Adipose tissue (tissue), 3 donors: Measurements from ENCODE around the gene ZDHHC17. TPM values are rescaled to one million over a fixed set of nuclear protein-coding genes. Genes with fewer than 3 reads are reported as not detected.

ENCODE experiments used
- H3K27ac ChIP-seq: one replicate; pipeline ENCODE4 v1.5.1; 2013; ENCODE audit warnings: low read depth, low read length
- WGBS, 3 donors: extraction: QIAGEN DNeasy Blood & Tissue Kit; methylation state at CpG; one replicate each; pipeline ENCODE4 v1.1.7; 2013; 5-methylcytosine and 5-hydroxymethylcytosine counted together
- polyA plus RNA-seq, 3 donors: library from polyadenylated mRNA; stranded (reverse); fragments of 200-250 nt; gene quantifications; one replicate each; pipeline ENCODE4 v1.2.3, GENCODE V29; 2013
- donor health status: healthy with polysubstance abuse.
- donor health status: Bipolar disorder and iron deficiency.
- donor health status: healthy.

Gene ZDHHC17
- polyA plus RNA-seq, 3 donors = 7.3 to 13.4 (median 8.4) TPM

GRCh38 chr12:76888775-76889174 is 124.9 kb downstream of the ZDHHC17 start:
- H3K27ac ChIP-seq = no peak overlapping the region
- 93 to 100% (median 98%) methylated on average over 1 of the region's 1 CpG for WGBS, 3 donors

- WGBS, 3 donors = 55 to 62% (median 60%) methylated on average over 8 of the region's 8 CpGs
- H3K27ac ChIP-seq = no peak overlapping the region
Observed at GRCh38 chr12:76890151-76891143, 126.5 kb downstream of the ZDHHC17 start.

DNA sequence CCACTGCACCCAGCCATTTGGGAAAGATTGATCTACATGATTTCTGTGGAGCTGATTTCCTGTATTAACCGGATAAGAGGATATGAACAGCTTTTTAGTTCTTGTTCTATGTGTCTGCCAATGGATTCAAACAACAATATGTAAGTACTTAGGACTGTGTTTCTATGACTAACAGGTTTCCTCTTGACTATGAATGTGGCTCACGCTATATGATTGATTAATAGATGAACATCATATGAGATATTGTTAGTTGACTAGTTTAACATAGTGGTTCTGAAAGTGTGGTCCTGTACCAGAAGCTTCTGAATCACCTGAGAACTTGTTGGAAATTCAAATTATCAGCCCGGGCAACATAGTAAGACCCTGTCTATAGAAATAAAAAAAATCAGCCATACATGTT is 127.7 kb downstream of the ZDHHC17 start:
- H3K27ac ChIP-seq = no peak overlapping the region
- 92 to 94% (median 93%) methylated on average over 3 of the region's 3 CpGs for WGBS, 3 donors

DNA sequence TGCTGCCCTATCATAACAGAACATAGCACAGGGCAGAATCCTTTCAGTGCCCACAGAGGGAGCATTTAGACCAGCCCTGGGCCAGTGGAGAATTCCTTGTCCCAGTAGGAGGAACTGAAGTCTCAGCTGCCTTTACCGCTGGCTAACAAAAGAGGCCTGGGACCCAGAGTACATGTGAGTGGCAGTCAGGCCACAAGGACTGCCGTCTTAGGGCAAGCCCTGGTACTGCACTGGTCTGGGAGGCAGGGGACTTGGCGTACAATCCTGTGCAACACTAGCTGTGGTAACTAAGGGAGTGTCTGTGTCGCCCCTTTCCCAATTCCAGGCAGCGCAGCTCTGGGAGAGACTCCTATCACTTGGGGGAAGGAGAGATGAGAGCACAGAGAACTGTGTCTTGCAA is 131.9 kb downstream of the ZDHHC17 start:
- WGBS, 3 donors = 90 to 97% (median 92%) methylated on average over 5 of the region's 5 CpGs
- no peak overlapping the region for H3K27ac ChIP-seq

DNA sequence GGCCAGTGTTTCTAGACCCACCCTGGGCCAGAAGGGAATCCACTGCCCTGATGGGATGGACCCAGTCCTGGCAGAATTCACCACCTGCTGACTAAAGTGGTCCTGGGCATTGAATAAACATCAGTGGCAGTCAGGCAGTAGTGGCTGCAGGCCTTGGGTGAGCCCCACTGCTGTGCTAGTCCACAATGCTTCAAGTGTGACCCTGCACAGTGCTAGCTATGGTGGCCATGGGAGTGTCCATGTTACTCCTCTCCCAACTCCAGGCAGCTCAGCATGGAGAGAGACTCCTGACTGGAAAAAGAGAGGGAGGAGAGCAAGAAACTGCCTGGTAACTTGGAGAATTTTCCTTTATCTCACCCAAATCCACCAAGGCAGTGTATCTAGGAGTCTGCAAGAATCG is 132.4 kb downstream of the ZDHHC17 start:
- no peak overlapping the region for H3K27ac ChIP-seq
- 95 to 98% (median 96%) methylated on average over 1 of the region's 1 CpG for WGBS, 3 donors

DNA sequence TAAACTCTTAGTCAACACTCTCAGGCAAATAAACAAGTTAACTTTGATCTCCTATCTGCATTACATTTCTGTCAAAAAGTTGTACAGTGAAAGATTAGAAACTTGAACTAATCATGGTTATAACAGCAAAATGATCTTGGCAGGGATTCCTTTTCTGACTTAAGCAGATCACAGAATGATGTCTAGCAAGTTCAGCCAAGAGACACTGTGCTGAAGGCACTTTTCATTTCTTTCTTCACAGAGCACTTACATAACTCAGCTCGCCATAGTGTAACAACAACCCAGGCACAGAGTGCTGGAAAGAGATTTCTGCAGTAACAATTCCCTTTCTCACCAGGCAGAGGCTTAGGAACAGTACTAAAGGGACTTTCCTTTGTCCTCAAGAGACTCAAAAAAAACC is 134.5 kb downstream of the ZDHHC17 start:
- no peak overlapping the region for H3K27ac ChIP-seq
- WGBS, 3 donors = 47 to 79% (median 49%) methylated on average over 1 of the region's 1 CpG

DNA sequence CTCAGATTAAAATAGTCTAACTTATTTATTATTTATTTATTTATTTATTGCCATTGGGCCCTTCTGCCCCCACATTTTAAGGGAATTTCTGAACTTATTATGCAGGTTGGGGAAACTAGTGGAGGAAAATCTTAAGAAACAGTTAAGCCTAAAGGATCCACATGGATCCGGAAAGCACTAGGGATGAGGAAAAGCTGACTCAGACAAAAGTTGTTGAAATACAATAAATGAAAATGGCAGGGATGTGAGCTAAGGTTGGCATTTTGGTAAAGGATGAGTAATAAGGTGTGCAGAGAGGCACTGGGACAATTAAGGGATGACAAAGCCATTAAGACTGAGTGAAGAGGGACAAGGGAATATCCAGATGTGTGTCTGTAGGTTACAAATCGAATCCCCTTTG is 135.6 kb downstream of the ZDHHC17 start:
- WGBS, 3 donors = 87 to 94% (median 94%) methylated on average over 2 of the region's 2 CpGs

DNA sequence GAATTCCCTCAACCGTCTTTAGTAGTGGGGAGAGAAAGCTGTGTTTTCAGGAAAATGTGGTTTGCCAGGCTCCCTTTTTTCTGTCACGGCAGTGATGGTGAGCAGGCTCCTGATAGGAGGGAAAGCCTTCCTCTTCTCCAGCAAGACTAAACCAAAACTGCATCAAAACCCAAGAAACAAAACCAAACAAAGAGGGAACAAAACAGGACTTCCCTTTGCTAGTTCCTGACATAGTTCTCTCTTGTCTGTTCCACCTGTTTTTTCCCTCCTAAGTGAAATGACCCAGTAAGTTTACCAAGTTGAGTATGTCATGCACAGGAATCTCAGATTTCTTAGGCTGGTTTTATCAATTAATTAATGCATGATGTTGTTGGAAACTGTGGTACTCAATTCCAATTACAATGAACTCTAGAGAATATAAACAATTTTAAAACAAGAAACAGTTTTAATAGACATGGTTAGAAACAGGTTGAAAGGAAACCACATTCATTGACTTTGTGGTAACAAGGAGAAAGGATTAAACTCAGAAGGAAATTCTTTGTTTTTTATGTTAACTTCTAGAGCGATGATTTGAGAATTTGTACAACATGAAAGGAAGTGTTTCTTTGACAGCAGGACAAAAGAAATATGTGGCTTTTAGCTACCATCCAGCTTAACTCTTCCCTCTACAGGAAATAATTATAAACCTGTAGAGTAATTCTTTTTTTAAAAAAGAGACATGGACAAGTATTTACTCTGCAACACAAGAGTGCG is 137.9 kb downstream of the ZDHHC17 start:
- H3K27ac ChIP-seq = no peak overlapping the region
- 35 to 64% (median 45%) methylated on average over 4 of the region's 4 CpGs for WGBS, 3 donors

More for the DNA sequence above, 135.6 kb downstream of the ZDHHC17 start:
- H3K27ac ChIP-seq = no peak overlapping the region

Other genes with a start within 250 kb of the ZDHHC17 start
- 10 to 100 TPM in 2 of 3 donors, 1 to 10 TPM in 1; 5.9 to 18.7 (median 17.7) TPM for gene OSBPL8, start 204.3 kb upstream of the ZDHHC17 start, polyA plus RNA-seq
- 10 to 100 TPM; 10.8 to 52.7 (median 38.5) TPM for gene CSRP2, start 114.9 kb downstream of the ZDHHC17 start, polyA plus RNA-seq